Panc1 (cell line): ENCODE results near the gene AMBRA1. TPM values are rescaled to one million over a fixed set of nuclear protein-coding genes. Genes with fewer than 3 reads are reported as not detected.

Experiments
- ATAC-seq: fragments of 200-7000 bp; cut with Tn5 transposase; 2 replicates; pipeline ENCODE4 v1.9.1; 2020; ENCODE audit warnings: mild to moderate bottlenecking, moderate library complexity
- BruUV-seq: library from RNA; stranded (reverse); fragments of 400-500 nt; replicated peaks from 2 replicates; lab custom pipeline; 2021; lab: Mats Ljungman, UMichigan
- CTCF ChIA-PET: fragments of 300-600 bp; sonication (Branson Sonifier 250); formaldehyde crosslinking; loops from one replicate; lab custom pipeline; 2022; ENCODE audit warnings: antibody characterized with exemption; lab: Charles Lee
- POLR2A ChIA-PET: fragments of 300-600 bp; sonication (Branson Sonifier 250); formaldehyde crosslinking; loops from one replicate; lab custom pipeline; 2022; ENCODE audit warnings: antibody characterized with exemption; lab: Charles Lee
- DNase-seq: peaks from one replicate; pipeline ENCODE4 v3.0.0-alpha.2; 2010; ENCODE audit warnings: low read depth, low spot score
- H3K27ac ChIP-seq: 2 replicates; pipeline ENCODE4 v1.5.1; 2011; ENCODE audit warnings: mild to moderate bottlenecking, low read length, inconsistent platforms
- H3K27me3 ChIP-seq: fragments of 200-500 bp; sonication (Bioruptor generic); 2 replicates; pipeline ENCODE4 v1.6.0; 2014; ENCODE audit warnings: low read length, inconsistent platforms; ENCODE audit not compliant: control insufficient read depth, insufficient read depth
- H3K36me3 ChIP-seq: fragments of 200-500 bp; sonication (Bioruptor generic); 2 replicates; pipeline ENCODE4 v1.5.1; 2014; ENCODE audit warnings: inconsistent platforms, mild to moderate bottlenecking, low read length, moderate library complexity; ENCODE audit not compliant: control insufficient read depth, insufficient read depth
- H3K4me1 ChIP-seq: 2 replicates; pipeline ENCODE4 v1.5.1; 2011; ENCODE audit warnings: inconsistent platforms, mild to moderate bottlenecking, low read length, moderate library complexity; ENCODE audit not compliant: control insufficient read depth, insufficient read depth
- H3K4me3 ChIP-seq, 2 experiments: 2 replicates each; pipeline ENCODE4 v1.5.1; 2011 to 2012; ENCODE audit warnings: low read depth in 2 of 2, low read length in 2 of 2, mild to moderate bottlenecking in 2 of 2, inconsistent platforms in 1 of 2, moderate library complexity in 1 of 2
- H3K9me3 ChIP-seq: fragments of 200-500 bp; sonication (Bioruptor generic); 2 replicates; pipeline ENCODE4 v1.5.1; 2014; ENCODE audit warnings: low read depth, mild to moderate bottlenecking, inconsistent platforms, low read length, moderate library complexity; ENCODE audit not compliant: control insufficient read depth, insufficient read depth
- CTCF ChIP-seq: fragments of 450-650 bp; IDR thresholded peaks from 2 replicates; pipeline ENCODE4 v1.5.1; 2017; ENCODE audit warnings: mild to moderate bottlenecking
- POLR2AphosphoS5 ChIP-seq: IDR thresholded peaks from 2 replicates; pipeline ENCODE4 v1.6.1; 2012; ENCODE audit warnings: mild to moderate bottlenecking, low read depth, low read length, moderate library complexity
- REST ChIP-seq, 2 experiments: IDR thresholded peaks; 2 replicates each; pipeline ENCODE4 v1.6.1; 2011 to 2012; ENCODE audit warnings: low read depth in 2 of 2, control low read depth in 1 of 2, low read length in 1 of 2, mild to moderate bottlenecking in 1 of 2, moderate library complexity in 1 of 2; ENCODE audit not compliant: insufficient read depth in 1 of 2
- SIN3A ChIP-seq: IDR thresholded peaks from 2 replicates; pipeline ENCODE4 v1.6.1; 2012; ENCODE audit warnings: low read depth, mild to moderate bottlenecking, low read length, moderate library complexity, borderline replicate concordance; ENCODE audit not compliant: insufficient read depth
- TCF7L2 ChIP-seq: IDR thresholded peaks from 2 replicates; pipeline ENCODE4 v1.6.1; 2011; ENCODE audit warnings: mild to moderate bottlenecking, low read depth, low read length, inconsistent platforms
- in situ Hi-C: cut with HindIII; loops from 2 replicates; pipeline ENCODE4 v1.10.0; 2016; ENCODE audit warnings: low sequenced_read_pairs, low pct_unique_long_range_greater_than_20kb
- intact Hi-C: fragments of 100-400 bp; cut with micrococcal nuclease; formaldehyde crosslinking; loops from one replicate; pipeline ENCODE4 v1.10.0; 2022; ENCODE audit not compliant: unreplicated experiment
- total RNA-seq: library from RNA; stranded (reverse); gene quantifications from one replicate; pipeline ENCODE4 v1.2.1, GENCODE V29; 2021; ENCODE audit not compliant: unreplicated experiment

Gene AMBRA1
- total RNA-seq, 1 experiment from 2014 or later = 40.0 TPM

- ATAC-seq (peak; percentile 51; the same call in 1 of the 2 replicates), DNase-seq (no peak)
- POLR2A ChIA-PET = interaction anchor here (0.7 kb wide), 1 partner anchor 236 kb away, joined by 3 read pairs; no protein-coding TSS in a partner anchor
Measured at GRCh38 chr11:46541593-46542371, 52.0 kb downstream of the AMBRA1 start.

GRCh38 chr11:46540807-46541206 is 53.0 kb downstream of the AMBRA1 start:
- POLR2A ChIA-PET = no interaction called here
- TF ChIP-seq POLR2AphosphoS5 (no peak), SIN3A (no peak), TCF7L2 (no peak)
- intact Hi-C loops (no loop called here), in situ Hi-C loops (no loop called here)
- no peaks in the 10 kb centered on the region for H3K9me3 ChIP-seq
- CTCF ChIA-PET = no interaction called here
- no peak overlapping the region for H3K27ac ChIP-seq
- no peak overlapping the region for H3K4me3 ChIP-seq
- peaks cover 9% of the 10 kb centered on the region for H3K36me3 ChIP-seq
- H3K4me1 ChIP-seq = peaks cover 4% of the 10 kb centered on the region; the same call in 1 of the 2 replicates
- H3K27me3 ChIP-seq = no peaks in the 10 kb centered on the region
- no peak for ATAC-seq
- no TSS peak for BruUV-seq
- DNase-seq = no peak

More at GRCh38 chr11:46541593-46542371, 52.0 kb downstream of the AMBRA1 start:
- intact Hi-C loops = no loop called here
- Histone ChIP-seq H3K4me3 (no peak overlapping the region), H3K27me3 (no peaks in the 10 kb centered on the region), H3K9me3 (no peaks in the 10 kb centered on the region), H3K4me1 (peaks cover 4% of the 10 kb centered on the region; the same call in 1 of the 2 replicates), H3K27ac (no peak overlapping the region), H3K36me3 (peaks cover 9% of the 10 kb centered on the region)
- TF ChIP-seq TCF7L2 (no peak), REST (IDR thresholded peaks at IDR 0.05; ENCODE audit: insufficient read depth in 1 of 2, low read depth in 2 of 2, low read length in 1 of 2) (no peak), CTCF (no peak)
- CTCF ChIA-PET = interaction anchor here (0.6 kb wide), 1 partner anchor 22 kb away, joined by 4 read pairs; no protein-coding TSS in a partner anchor
- BruUV-seq = TSS peak; percentile 24
- in situ Hi-C loops = no loop called here
